M059J (cell line): ENCODE results near the gene PCDH9. TPM values are rescaled to one million over a fixed set of nuclear protein-coding genes. Genes with fewer than 3 reads are reported as not detected.

Experiments
- DNase-seq: peaks from one replicate; pipeline ENCODE4 v3.0.0-alpha.2; 2012; ENCODE audit warnings: low read depth
- total RNA-seq: library from RNA; depleted of rRNA; stranded (reverse); fragments of >200 nt; shearing (Covaris generic); gene quantifications from 2 replicates; pipeline ENCODE4 v1.2.3, GENCODE V29; 2014

Gene PCDH9
- total RNA-seq, 1 experiment from 2014 or later: 0.05 TPM

- no peak for DNase-seq
These were observed 838.8 kb downstream of the PCDH9 start for GRCh38 chr13:66391322-66391721.

DNA sequence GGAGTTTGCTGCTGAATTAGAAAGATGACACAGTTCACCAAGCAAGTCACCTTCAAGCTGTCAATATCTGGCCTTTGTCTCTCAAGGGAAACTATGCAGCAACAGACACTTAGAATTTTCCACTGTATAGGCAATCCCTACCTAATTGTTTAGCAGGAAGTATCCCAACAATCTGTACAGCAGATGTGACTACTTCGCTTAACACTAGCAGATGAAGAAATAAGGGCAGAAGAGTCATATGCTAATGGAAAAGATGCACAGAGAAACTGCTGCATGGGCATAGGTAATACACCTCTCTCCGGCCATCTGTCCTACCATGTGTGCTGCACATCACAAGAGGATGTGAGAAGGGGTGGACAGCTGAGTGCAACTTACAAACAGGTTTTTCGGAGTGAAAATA, 851.2 kb downstream of the PCDH9 start:
- DNase-seq: no peak

DNA sequence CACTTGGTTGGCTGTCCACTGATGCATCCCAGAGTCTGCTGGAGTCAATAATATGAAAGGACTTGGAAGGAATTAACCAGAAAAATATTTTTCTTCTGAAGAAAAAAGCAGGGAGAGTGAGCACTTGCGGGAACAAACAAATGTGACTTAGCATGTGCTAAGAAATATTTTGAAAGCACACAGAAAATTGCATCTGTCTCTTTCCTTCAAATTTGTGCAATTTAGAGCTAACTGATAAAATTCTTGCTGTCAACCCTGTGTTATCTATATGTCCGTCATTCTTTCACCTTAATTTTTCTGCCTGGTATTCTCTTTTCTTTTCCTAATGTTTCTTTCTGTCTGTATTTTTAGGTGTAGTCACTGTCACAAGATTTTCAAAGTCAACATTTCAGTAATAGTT, 852.6 kb downstream of the PCDH9 start:
- no peak for DNase-seq

DNA sequence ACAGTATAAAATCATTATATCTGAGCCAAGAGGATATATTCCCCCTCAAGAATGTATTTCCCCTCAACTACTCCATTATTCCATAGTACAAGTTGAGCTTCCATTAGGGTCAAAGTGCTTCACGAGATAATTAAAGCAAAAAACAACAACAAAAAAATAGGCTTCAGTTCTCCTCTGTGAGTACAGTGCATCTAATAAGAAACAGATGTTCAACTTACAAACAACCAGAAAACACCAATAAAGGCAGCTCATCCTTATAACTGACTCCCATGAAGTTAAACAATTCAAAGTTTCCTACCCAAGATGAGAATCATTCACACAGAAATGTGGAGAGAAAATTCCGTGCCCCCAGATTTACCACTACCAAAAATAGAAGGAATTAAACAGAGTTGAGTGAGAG, 854.4 kb downstream of the PCDH9 start:
- DNase-seq: no peak

GRCh38 chr13:66369666-66370065, 860.5 kb downstream of the PCDH9 start:
- DNase-seq: no peak

DNA sequence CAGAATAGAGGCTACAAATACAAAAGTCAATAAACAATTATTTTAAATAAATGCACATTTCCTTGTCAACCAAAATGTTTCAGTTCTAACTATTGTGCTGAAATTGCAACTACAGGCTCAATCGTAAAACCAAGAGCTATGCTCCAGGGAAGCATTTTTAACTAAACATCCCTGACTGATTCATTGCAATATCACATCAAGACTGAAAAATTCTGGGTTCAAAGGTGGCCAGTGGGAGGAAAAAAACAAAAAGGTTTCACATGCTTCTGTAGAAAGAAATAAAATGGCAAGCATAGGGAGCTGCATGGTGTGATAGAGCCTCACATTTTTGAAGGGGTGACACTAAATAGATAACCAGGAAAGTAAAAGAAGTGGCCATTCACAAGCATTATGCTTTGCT, 862.8 kb downstream of the PCDH9 start:
- no peak for DNase-seq

DNA sequence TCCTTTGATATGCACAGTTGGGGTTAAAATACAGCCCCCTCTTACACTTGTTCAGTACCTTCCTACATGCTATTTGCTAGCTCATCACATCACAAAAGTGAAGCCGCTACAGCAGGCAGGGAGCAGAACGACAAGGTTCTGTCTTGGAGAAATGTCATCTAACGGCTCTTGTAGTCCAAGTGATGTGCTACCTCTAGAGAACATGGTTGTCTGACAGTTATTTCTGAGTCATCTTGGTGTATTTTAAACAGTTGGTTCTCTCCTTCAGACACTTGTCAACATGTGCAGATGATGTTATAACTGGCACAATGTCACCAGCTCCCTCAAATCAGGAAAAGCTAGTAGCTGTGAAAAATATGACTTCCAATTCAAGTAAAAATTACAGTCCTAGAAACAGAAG, 865.0 kb downstream of the PCDH9 start:
- no peak for DNase-seq

DNA sequence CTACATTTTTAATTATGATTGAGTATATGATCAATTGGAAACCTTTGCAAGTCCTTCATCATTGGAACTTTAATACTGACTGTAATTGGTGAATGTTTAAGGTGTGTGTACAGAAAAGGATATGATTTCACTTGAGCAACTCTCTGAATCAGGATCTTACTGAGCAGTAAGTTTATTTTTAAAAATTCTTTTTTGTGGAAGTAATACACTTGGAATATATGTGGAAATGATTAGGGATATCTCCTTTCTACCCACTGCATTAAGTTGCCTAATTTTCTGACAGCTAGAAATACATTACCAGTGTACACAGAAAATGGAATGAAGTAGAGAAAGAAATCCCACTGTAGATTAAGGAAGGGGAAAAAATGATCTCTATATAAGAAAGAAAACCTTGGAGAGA, 865.8 kb downstream of the PCDH9 start:
- DNase-seq: no peak

GRCh38 chr13:66362485-66362884, 867.7 kb downstream of the PCDH9 start:
- DNase-seq: no peak

DNA sequence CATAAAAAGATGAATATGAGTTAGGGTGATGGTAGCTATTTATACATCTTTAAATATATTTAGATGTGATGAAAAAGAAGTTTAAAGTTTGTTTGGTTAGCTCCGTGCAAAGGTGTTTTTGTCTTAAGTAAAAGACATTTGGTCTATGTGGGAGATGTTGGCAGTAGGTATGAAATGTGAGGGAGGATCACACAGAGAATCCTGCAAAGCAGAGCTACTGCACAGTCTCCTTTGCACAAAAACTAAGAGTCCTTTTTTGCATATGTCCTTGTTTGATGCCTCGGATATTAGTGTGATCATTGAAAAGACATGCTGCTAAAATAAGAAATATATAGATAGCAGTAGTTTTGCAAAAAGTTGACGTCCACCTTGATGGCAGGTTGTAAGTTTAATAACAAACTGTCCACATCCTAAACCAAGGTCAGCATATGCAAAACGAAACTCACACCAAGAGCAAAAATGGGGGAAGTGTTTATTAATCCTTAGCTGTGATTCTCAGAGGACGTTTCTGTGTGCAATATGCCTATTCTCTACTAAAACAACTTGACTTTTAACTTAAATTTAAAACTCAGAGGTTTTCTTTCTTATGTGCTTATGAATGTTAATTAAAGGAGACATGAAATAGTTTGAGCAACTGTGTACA, 870.1 kb downstream of the PCDH9 start:
- DNase-seq: no peak

DNA sequence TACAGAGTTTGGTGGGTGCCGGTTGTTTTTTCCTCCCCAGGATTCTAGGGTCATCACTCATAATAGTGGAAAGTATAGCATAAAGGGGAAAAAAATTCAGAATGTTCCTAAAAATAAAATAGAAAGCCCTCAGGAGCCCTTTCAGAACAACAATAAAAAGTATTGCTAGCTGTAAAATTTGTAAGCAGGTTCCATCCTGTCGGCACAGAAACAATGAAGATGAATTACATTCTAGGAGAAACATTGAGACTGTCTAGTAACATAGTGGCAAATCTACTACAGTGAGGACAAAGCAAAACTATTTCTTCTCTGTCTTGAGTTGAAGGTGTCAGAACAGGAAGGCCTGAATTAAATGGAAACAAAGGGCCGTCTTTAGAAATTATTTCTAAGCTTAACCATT, 870.7 kb downstream of the PCDH9 start:
- DNase-seq: no peak

DNA sequence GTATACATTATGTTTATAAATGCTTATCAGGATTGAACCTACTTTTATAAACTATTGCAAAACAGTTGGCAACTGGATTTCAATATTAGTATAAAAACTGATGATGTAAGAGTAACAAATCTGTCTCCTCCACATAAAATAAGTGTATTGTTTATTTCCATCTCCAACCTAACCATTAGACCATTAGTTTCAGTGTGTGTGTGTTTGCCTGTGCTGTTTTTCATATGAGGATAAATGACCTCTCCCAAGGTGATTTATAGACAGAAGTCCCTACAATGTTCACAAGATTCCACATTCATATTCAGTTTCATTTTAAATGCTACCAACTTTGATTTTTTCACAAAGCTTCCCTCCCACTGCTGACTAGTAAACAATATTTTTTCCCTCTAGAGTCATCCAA, 871.6 kb downstream of the PCDH9 start:
- no peak for DNase-seq

DNA sequence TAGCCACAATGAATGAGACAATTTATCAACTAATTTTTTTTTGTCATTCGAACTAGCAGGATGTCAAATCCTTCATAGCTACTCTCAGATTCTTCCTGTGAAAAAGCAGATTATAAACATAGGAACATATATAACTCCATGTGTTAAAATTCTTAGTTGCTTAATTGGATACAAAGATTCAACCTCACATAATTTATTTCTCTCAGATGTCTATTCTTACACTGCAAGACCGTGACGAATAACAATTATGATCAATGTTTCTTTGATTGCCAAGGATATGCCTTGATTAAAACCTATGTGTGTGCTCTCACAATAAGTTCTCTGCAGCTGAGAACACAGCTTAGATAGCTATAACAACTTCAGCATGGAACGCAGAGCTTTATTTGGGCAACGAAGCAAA, 872.7 kb downstream of the PCDH9 start:
- DNase-seq: no peak

DNA sequence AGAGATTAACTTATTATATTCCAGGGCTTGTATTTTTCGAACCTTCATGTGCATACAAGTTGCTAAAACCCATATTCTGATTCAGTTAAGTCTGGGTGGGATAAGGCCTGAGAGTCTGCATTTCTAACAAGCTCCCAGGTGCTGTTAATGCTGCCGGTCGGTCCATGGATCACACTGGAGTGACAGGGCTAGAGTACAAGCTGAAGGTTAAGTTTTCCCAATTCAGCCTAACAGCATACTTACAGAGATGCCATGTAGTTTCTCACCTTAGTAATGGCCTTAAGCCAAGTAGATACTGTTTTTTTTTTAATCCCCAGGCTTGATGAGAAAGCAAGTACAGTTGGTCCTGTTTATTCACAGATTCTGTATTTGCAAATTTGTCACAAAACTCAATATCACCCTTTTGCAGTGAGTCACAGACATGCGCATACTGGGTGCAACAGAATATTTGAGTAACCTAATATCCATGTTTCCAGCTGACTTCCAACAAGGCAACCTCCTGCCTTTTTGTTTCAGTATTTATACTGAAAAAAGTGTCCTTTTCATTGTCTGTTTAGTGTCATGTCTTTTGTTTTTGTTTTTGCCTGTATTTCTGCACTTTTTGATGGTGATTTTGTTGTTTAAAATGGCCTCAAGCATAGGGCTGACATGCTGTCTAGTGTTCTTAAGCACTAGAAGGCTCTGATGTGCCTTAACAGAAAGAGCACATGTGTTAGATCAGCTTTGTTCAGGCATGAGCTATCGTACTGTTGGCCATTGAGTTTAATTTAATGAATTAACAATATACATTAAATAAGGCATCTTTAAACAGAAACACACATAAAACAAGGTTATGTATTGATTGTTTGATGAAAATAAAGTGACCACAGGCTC, 875.0 kb downstream of the PCDH9 start:
- DNase-seq: no peak

GRCh38 chr13:66353664-66354063, 876.5 kb downstream of the PCDH9 start:
- no peak for DNase-seq

- no peak for DNase-seq
These were observed 880.2 kb downstream of the PCDH9 start for GRCh38 chr13:66349966-66350365.

DNA sequence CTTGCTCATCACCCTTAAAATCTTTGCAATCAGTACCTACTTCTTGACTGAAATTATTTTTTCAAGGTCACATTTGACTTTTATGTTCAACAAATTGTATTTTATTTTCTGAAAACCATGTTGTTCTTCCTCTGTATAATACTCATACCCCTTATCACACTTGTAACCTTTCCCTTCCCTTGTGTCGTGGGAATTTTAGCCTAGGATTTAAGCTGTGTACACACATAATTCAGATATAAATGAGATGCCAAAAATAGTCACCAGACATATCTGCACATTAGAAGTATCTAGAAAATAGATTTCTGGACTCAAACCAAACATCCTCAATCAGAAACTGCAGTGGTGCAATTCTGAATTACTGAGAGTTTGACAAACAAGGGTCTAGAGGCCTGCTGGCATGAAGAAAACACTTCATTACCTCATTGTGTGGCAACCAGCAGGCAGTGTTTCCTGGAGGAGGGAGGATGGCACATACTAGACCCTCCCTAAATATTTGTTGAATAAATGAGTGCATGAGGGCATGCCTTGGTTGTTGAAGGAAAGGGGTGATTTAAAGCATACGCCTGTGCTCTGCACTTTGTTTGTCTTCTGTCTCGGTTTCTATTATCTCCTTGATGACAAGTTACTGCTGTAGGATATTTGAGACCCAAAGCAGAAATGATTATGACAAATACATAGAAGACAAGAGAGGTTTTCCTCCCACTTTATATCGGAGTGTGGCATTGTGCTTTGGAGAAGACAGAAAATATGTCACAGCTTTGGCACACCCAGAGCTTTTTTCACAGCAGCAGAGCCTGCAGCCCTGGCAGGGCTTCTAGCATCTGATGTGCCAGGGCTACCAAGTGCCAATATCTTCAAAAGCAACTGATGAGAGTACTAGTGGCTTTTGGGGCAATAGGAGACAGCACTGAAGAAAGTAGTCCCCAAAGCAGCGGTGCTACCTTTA, 881.1 kb downstream of the PCDH9 start:
- no peak for DNase-seq

- DNase-seq: no peak
These were observed 882.5 kb downstream of the PCDH9 start for GRCh38 chr13:66347486-66348117.

GRCh38 chr13:66345971-66346370, 884.2 kb downstream of the PCDH9 start:
- DNase-seq: no peak

DNA sequence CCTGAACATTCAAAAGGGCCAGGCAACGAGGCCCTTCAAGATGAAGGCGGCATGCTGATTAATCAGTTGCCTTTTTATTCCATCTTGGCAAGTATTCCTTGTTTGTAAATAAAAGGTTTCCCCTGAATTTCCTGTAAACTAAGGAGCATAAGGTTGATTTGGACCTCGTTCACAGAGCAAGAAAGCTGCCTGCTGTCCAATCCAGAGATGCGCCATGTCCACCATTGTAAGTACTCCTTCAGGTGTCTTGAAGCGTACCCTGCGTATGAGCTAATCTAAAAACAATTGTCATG, 884.7 kb downstream of the PCDH9 start:
- DNase-seq: no peak

GRCh38 chr13:66344805-66345517, 885.2 kb downstream of the PCDH9 start:
- DNase-seq: no peak
